NK-92 (cell line): ENCODE measurements around the gene ELAPOR2.
"Not testable (repeated sequence)": the region's sequence is repeated elsewhere in the genome, so short reads cannot be mapped to it uniquely, and the experiment has no call there.

ENCODE experiments used
- DNase-seq: peaks from one replicate; lab custom pipeline; 2025; ENCODE audit not compliant: unreplicated experiment; lab: John Stamatoyannopoulos, UW

The ELAPOR2 gene

DNA sequence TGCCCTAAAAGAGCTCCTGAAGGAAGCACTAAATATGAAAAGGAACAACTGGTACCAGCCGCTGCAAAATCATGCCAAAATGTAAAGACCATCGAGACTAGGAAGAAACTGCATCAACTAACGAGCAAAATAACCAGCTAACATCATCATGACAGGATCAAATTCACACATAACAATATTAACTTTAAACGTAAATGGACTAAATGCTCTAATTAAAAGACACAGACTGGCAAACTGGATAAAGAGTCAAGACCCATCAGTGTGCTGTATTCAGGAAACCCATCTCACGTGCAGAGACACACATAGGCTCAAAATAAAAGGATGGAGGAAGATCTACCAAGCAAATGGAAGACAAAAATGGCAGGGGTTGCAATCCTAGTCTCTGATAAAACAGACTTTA lies 17.9 kb downstream of the ELAPOR2 start:
- DNase-seq: not testable (repeated sequence)

DNA sequence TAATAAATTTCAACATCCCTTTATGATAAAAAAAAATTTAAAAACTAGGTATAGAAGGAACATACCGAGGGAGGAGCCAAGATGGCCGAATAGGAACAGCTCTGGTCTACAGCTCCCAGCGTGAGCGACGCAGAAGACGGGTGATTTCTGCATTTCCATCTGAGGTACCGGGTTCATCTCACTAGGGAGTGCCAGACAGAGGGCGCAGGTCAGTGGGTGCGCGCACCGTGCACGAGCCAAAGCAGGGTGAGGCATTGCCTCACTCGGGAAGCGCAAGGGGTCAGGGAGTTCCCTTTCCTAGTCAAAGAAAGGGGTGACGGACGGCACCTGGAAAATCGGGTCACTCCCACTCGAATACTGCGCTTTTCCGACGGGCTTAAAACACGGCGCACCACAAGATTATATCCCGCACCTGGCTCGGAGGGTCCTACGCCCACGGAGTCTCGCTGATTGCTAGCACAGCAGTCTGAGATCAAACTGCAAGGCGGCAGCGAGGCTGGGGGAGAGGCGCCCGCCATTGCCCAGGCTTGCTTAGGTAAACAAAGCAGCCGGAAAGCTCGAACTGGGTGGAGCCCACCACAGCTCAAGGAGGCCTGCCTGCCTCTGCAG lies 19.7 kb downstream of the ELAPOR2 start:
- not testable (repeated sequence) for DNase-seq

GRCh38 chr7:87038993-87039690 lies 20.3 kb downstream of the ELAPOR2 start:
- DNase-seq: no peak

- DNase-seq: no peak
These were observed 22.5 kb downstream of the ELAPOR2 start for GRCh38 chr7:87036985-87037384.

- no peak for DNase-seq
These were observed 26.7 kb downstream of the ELAPOR2 start for GRCh38 chr7:87032604-87033339.

- no peak for DNase-seq
These were observed 30.4 kb downstream of the ELAPOR2 start for GRCh38 chr7:87029078-87029477.

DNA sequence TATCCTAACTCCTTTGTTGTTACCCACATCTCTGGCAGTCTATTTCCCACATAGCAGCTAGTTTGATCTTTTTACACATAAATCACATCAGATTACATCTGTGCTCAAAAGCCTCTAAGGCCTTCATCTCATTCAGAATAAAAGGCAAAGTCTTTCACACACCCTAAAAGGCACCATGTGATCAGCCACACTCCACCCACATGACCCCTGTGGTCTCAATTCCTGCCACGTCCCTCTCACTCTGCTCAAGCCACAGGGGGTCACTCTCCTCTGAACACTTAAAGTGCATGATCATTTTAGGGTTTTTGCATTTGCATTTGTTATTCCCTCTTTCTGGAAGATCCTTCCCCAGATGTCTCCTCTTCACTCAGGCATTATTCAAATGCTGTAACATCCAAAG lies 30.8 kb downstream of the ELAPOR2 start:
- no peak for DNase-seq

DNA sequence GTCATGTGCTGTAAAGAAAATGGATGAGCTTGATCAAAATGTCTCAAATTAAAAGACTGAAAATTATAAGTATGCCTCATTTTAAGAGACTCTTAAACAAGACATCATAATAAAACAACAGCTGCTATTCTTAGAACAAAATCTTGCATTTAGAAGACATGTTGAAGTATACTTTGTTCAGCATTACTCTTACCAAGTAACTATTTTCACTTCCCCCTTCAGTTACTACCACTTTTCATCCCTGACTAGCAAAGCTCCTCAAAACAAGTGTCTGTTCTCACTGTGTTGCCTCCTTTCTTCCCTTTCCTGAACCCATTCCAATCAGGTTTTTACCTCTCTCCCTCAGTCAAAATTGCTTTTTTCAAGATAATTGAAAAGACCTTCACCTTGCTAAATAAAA lies 31.6 kb downstream of the ELAPOR2 start:
- DNase-seq: no peak

DNA sequence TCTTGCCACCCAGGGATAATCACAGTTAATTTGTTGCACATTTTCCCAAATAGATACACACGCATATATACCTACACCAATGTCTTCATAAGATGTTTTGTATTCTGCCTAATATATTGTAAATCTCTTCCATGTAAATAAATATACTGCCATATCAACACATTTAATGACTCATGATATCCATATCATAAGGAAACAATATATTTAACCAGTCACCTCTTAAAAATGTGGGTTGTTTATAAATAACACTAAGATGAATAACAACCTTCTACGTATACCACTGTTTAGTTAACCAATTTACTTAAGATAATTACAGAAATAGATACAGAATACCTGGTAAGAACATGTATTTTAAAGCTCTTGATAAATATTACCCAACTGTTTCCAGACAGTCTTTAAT lies 38.2 kb downstream of the ELAPOR2 start:
- DNase-seq: no peak

GRCh38 chr7:87016606-87017005 lies 42.8 kb downstream of the ELAPOR2 start:
- no peak for DNase-seq

GRCh38 chr7:87013840-87014190 lies 45.6 kb downstream of the ELAPOR2 start:
- DNase-seq: no peak

DNA sequence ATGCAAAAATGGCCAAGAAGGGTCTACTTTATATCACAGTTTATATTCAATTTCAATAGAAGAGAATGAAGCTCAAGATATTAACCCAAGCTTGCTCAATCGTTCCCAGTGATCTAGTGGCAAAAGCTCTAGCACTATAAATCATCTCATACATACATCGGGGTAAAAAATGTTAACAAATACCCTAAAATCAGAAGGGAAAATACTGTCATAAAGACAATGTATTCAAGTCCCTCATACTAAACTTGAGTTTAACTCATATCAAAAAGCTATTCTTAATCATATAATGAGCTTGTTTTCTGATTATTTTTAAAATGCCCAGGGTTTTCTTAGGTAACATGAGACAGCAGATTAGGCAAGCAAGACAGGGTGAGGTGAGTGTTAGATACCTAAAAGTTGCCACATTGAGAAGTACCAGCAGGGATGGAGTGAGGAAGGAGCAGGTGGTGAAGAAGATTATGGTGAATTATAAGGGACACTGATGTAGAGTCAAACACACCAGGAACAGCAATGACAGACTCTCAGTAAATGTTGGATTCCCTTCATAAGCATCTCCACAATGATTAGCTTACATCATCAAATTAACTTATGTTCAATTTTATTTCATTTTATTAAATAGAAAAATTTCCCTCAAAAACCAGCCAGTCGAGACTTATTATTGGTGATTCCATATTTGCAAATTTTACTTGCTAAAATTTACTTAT lies 46.2 kb downstream of the ELAPOR2 start:
- no peak for DNase-seq
